ENCODE results near the gene SYNPR. TPM values are rescaled to one million over a fixed set of nuclear protein-coding genes. Genes with fewer than 3 reads are reported as not detected.

SYNPR gene
- total RNA-seq, 4 donors from 2014 or later = 0.11 to 0.63 (median 0.13) TPM; not detected in 1

DNA sequence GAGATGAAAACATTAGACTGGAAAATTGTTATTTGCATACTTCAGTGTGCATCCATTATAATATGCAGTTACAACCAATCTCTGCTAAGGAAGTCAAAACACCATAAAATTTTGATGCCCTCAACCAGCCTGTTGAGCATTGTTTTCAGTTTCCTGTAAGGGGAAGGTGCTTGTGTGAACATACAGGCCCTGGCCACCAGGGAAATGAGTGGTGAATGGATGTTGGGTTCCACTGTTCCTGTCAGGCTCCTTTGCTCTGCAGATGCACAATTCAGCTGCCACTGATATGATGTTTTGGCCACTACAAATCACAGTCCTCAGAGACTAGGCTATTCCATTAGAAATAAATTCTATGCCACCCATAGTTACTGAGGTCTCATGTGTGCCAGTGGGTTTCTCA lies 184.6 kb downstream of the SYNPR start:
- Histone ChIP-seq H3K9me3 (no peaks in the 10 kb centered on the region), H3K27me3 (no peaks in the 10 kb centered on the region), H3K27ac (no peak overlapping the region), H3K36me3 (no peaks in the 10 kb centered on the region), H3K4me3 (replicated peaks in 1 of 3) (no peak overlapping the region), H3K4me1 (no peaks in the 10 kb centered on the region)
- no peak for TF ChIP-seq POLR2A (IDR thresholded peaks at IDR 0.05)
- TF ChIP-seq, protein P1, sequence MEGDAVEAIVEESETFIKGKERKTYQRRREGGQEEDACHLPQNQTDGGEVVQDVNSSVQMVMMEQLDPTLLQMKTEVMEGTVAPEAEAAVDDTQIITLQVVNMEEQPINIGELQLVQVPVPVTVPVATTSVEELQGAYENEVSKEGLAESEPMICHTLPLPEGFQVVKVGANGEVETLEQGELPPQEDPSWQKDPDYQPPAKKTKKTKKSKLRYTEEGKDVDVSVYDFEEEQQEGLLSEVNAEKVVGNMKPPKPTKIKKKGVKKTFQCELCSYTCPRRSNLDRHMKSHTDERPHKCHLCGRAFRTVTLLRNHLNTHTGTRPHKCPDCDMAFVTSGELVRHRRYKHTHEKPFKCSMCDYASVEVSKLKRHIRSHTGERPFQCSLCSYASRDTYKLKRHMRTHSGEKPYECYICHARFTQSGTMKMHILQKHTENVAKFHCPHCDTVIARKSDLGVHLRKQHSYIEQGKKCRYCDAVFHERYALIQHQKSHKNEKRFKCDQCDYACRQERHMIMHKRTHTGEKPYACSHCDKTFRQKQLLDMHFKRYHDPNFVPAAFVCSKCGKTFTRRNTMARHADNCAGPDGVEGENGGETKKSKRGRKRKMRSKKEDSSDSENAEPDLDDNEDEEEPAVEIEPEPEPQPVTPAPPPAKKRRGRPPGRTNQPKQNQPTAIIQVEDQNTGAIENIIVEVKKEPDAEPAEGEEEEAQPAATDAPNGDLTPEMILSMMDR (IDR thresholded peaks at IDR 0.05) = no peak
- intact Hi-C loops (cut with DNase I) = no loop called here
- no peak for DNase-seq

DNA sequence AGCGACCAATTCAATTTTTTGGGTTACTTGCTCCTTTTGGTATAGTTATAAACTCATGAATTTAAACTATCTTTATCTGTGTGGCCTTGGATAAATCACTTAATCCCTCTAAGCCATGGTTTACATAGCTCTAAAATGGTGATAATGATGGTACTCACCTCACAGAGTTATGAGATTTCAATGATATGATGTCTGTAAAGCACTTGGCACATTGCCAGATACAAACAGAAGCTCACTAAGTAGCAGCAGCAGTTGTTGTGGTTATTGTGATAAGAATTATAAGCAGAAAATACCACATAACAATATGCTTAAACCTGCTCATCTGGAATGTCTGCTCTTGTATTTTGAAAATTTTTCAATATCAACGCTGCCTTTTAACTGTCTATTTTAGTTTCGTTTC lies 189.3 kb downstream of the SYNPR start:
- intact Hi-C loops (cut with DNase I) = no loop called here
- DNase-seq = no peak
- Histone ChIP-seq H3K36me3 (no peaks in the 10 kb centered on the region), H3K4me3 (replicated peaks in 1 of 3) (no peak overlapping the region), H3K27me3 (no peaks in the 10 kb centered on the region), H3K27ac (no peak overlapping the region), H3K9me3 (no peaks in the 10 kb centered on the region), H3K4me1 (no peaks in the 10 kb centered on the region)
- 87 to 89% methylated on average over 3 of the region's 3 CpGs for WGBS, 2 donors
- TF ChIP-seq, protein P1 (IDR thresholded peaks at IDR 0.05) = no peak
- no peak for TF ChIP-seq POLR2A (IDR thresholded peaks at IDR 0.05)

DNA sequence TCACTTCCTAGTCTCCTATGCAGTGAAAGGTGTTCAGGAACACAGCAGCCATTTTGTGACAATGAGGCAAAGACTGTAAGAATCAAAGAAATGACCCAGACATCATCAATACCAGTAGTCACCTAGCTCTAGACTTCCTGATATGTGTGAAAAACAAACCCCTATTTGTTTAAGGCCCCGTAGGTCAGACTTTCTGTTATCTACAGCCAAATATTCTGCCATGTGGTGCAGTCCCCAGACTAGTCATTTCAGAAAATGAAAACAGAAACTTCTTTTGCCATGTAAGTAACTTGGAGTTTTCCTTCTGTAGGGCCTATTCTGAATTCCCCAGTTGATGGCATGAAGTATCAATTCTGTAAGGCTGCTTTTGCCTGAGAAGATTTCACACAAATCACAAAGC lies 192.6 kb downstream of the SYNPR start:
- Histone ChIP-seq H3K36me3 (no peaks in the 10 kb centered on the region), H3K4me1 (peaks cover 0 to 5% of the 10 kb centered on the region in 2 donors), H3K9me3 (no peaks in the 10 kb centered on the region), H3K27me3 (no peaks in the 10 kb centered on the region), H3K27ac (no peak overlapping the region), H3K4me3 (replicated peaks in 1 of 3) (no peak overlapping the region)
- DNase-seq = no peak
- intact Hi-C loops (cut with DNase I) = no loop called here
- 71 to 92% methylated on average over 1 of the region's 1 CpG for WGBS, 2 donors
- no peak for TF ChIP-seq POLR2A (IDR thresholded peaks at IDR 0.05)
- TF ChIP-seq, protein P1 (IDR thresholded peaks at IDR 0.05) = no peak

DNA sequence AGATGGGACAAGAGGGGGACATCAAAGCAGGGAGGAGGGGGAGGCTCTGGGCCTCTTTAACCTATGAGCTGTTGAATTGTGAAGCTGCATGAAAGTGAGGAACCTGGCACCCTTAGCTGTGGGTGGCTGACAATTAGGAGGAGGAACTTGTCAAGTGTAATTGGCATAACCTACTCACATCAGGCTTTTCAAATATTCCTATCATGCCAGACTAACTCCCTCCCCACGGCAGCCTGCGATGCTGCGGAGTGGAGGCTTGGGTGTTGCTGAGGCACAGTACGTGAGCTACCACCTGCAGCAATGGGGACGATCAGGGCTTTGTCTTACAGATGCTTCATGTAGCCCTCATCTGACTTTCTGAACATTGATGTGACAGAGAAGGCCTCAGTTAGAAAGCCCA lies 193.7 kb downstream of the SYNPR start:
- Histone ChIP-seq H3K4me1 (peaks cover 0 to 5% of the 10 kb centered on the region in 2 donors), H3K4me3 (replicated peaks in 1 of 3) (no peak overlapping the region), H3K9me3 (no peaks in the 10 kb centered on the region), H3K27ac (no peak overlapping the region), H3K36me3 (no peaks in the 10 kb centered on the region), H3K27me3 (no peaks in the 10 kb centered on the region)
- intact Hi-C loops (cut with DNase I) = no loop called here
- WGBS, 2 donors = 93 to 95% methylated on average over 5 of the region's 5 CpGs
- no peak for DNase-seq
- TF ChIP-seq, protein P1 (IDR thresholded peaks at IDR 0.05) = no peak
- no peak for TF ChIP-seq POLR2A (IDR thresholded peaks at IDR 0.05)

DNA sequence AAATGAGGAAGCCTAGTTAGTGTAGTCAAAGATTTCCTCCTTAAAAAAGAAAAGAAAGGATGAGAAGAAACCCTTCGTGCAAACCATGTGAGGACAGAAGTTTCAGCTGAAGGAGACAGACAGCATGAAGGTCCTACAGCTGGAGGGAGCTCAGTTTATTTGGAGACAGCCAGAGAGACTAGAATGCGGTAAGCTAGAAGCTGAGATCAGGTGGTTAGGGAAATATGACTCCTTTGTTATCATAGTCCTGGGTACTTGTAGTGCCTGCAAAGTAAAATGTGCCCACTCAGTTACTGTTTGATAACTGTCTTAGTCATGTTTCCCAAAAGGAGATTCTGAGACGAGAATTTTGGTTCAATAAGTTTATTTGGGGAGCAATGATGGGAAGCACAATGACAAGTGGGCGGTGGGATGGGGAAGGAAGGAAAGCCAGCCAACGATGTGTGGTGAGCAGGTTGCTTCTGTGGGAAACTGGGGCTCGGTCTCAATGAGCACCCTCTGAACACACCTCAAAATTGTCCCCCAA lies 195.6 kb downstream of the SYNPR start:
- intact Hi-C loops (cut with DNase I) = no loop called here
- Histone ChIP-seq H3K27ac (no peak overlapping the region), H3K27me3 (no peaks in the 10 kb centered on the region), H3K4me3 (replicated peaks in 1 of 3) (no peak overlapping the region), H3K4me1 (peaks cover 0 to 5% of the 10 kb centered on the region in 2 donors), H3K36me3 (no peaks in the 10 kb centered on the region), H3K9me3 (no peaks in the 10 kb centered on the region)
- peak; percentile 26 to 34 for DNase-seq
- TF ChIP-seq POLR2A (IDR thresholded peaks at IDR 0.05) = no peak
- TF ChIP-seq, protein P1 (IDR thresholded peaks at IDR 0.05) = no peak
- 35 to 36% methylated on average over 6 of the region's 6 CpGs for WGBS, 2 donors
